Left ventricle myocardium superior (tissue), 1 donor: ENCODE measurements around the gene CSH1. TPM values are rescaled to one million over a fixed set of nuclear protein-coding genes. Genes with fewer than 3 reads are reported as not detected.
"Not testable (repeated sequence)": the region's sequence is repeated elsewhere in the genome, so short reads cannot be mapped to it uniquely, and the experiment has no call there.

ENCODE experiments used
- ATAC-seq: fragments of 200-7000 bp; cut with Tn5 transposase; one replicate; pipeline ENCODE4 v1.9.1; 2020; ENCODE audit warnings: mild to moderate bottlenecking, moderate library complexity
- DNase-seq: peaks from one replicate; pipeline ENCODE4 v3.0.0-alpha.2; 2020
- intact Hi-C: fragments of 100-400 bp; cut with micrococcal nuclease; formaldehyde crosslinking; loops from one replicate; pipeline ENCODE4 v1.11.0; 2022
- total RNA-seq: library from RNA; stranded (reverse); fragmentation: NEBNext Ultra II Directional; extraction: Animal tissue kit (Norgen Biotek cat#: 25700); gene quantifications from one replicate; pipeline ENCODE4 v1.2.1, GENCODE V29; 2021
- donor health status: DM: no; HTN: yes; CAD: no; lungs with severe emphysema.

Gene CSH1
- total RNA-seq, 1 donor from 2014 or later: not detected

DNA sequence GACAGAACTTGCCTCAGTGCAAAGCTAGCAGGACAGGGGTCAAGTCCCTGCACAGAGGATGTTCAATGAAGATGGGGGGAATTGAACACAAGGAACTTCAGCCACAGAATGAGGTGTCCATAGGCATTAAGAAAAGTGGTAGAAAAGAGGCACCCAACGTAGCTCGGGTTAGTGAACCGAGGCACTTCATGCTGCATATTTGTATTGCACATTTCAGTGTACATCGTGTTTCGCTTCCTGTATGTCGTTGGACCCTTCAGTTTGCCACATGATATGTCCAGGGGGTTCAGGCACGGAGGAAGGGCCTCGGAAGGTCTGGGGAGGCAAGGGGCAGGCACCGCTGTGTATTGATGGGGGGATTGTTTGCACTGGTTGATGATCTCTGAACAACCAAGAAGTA, 18.0 kb downstream of the CSH1 start:
- ATAC-seq, DNase-seq, intact Hi-C loops: not testable (repeated sequence)

DNA sequence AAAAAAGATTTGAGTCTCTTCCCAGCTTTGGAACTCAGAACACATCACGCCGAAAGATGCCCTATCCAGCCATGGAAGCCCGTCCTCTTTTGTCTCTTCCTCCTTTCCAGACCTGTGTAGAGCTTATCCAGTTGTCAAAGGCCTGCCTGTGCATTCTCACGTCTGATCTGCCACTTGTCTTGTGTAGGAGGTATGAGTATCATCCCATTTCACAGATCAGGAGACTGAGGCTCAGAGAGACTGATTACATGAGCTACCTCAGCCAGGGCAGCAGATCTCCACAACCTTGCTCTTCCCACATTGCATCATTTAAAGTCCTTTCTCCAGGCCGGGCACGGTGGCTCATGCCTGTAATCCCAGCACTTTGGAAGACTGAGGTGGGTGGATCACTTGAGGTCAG, 21.7 kb downstream of the CSH1 start:
- DNase-seq, intact Hi-C loops, ATAC-seq: not testable (repeated sequence)

- intact Hi-C loops, ATAC-seq: not testable (repeated sequence)
These were observed 22.2 kb downstream of the CSH1 start for GRCh38 chr17:63874061-63874626.

DNA sequence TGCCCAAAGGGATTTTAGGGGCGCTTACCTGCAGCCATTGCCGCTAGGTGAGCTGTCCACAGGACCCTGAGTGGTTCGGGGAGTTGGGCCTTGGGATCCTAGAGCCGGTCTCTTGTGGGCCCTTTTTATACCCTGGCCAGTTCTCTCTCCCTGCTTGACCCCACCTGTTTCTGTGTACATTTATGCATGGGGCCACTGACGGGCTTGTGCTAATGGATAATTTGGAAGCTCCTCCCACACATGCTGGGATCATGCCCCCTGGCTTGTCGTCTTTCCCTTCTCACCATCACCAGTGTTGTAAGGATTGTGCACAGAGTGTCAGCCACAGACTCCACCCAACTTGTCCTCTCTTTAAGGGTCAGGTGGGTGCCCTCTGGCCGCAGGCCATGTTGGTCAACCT, 22.8 kb downstream of the CSH1 start, which contains the start of gene CSH2:
Gene CSH2 (minus strand): TSS at position 101 of the 400 bp plus-strand sequence. CDS start 63 bp downstream, at position 38.
- intact Hi-C loops, DNase-seq, ATAC-seq: not testable (repeated sequence)

More at GRCh38 chr17:63874061-63874626, 22.2 kb downstream of the CSH1 start:
- DNase-seq: not testable (repeated sequence)

GRCh38 chr17:63871646-63872365, 24.6 kb downstream of the CSH1 start:
- ATAC-seq, intact Hi-C loops: not testable (repeated sequence)

GRCh38 chr17:63870292-63870665, 26.1 kb downstream of the CSH1 start:
- ATAC-seq, DNase-seq, intact Hi-C loops: not testable (repeated sequence)

More at GRCh38 chr17:63871646-63872365, 24.6 kb downstream of the CSH1 start:
- not testable (repeated sequence) for DNase-seq

DNA sequence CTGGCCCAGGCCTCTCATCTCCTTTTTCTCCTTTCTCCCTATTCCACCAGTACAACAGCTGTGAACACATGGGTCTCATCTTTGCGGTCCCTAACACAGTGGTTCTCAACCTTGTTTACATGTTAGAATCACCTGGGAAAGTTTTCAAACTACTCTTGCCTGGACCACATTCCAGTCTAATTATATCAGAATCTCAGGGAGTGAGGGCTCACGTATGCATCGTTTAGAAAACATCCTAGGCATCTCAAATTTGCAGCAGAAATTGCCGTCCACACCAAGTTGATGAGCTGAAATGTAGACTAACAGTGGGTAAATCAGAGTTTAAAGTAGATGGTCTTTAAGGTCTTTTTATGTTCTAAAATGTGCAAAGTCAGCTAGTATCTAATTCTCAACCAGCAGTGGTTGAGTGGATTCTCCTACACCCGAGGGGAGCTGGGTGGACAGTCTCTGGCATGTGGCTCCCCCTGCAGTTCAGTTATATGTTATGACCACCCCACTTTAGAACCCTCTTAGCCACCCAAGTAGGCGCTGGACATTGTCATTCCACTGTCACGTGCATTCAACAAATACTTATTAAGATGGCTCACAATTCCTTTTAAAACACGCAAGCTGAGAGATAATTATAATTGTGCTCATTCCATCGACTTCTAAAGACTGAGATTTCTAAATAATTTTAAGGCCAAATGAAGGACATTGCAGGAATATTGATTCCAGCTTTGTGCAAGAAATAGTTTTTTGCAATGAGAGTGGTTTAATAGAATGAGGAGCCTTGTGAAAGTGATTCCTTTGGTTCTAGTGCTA, 26.7 kb downstream of the CSH1 start:
- ATAC-seq, DNase-seq, intact Hi-C loops: not testable (repeated sequence)

DNA sequence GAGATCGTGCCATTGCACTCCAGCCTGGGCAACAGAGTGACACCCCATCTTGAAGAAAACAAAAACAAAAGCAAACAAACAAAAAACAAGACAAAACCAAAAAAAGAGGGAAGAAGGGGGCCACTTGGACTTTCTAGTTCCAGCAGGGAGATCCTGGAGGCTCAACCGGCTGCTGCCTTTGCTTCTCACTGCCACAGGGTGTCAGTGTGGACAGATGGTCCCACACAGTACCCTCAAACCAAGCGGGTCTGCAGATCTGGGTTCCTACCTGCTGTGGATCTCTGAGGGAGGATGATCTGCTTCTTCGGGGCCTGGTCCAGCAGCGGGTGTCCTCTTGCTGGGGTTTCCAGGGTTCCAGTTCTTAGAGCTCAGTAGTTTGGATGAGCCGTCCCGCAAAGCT, 29.7 kb downstream of the CSH1 start:
- ATAC-seq: peak; percentile 36
- intact Hi-C loops, DNase-seq: not testable (repeated sequence)

DNA sequence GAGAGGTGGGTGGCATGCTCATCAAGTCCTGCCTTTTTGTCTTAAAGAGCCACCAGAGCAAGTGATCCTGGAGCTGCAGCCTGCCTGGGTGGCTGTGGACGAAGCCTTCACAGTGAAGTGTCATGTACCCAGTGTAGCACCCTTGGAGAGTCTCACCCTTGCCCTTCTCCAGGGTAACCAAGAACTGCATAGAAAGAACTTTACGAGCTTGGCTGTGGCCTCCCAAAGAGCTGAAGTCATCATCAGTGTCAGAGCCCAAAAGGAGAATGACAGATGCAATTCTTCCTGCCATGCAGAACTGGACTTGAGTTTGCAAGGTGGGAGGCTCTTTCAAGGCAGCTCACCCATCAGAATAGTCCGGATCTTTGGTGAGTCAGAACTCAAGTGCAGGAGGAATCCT, 37.1 kb downstream of the CSH1 start:
- no peak for ATAC-seq
- intact Hi-C loops: no loop called here

DNA sequence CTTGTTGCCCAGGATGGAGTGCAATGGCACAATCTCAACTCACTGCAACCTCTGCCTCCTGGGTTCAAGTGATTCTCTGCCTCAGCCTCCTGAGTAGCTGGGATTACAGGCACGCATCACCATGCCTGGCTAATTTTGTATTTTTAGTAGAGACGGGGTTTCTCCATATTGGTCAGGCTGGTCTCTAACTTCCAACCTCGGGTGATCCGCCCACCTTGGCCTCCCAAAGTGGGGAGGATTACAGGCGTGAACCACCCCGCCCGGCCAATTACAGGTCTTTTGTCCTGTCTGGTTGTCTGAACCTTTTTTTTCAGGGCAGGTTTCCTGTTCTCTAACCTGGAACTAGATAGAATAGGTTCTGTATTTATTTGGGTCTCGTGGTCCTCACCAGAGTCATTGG, 39.9 kb downstream of the CSH1 start:
- DNase-seq, intact Hi-C loops: not testable (repeated sequence)

More for the DNA sequence above, 37.1 kb downstream of the CSH1 start:
- no peak for DNase-seq

GRCh38 chr17:63855185-63855584, 41.2 kb downstream of the CSH1 start:
- intact Hi-C loops: no loop called here
- ATAC-seq (no peak), DNase-seq (no peak)

More for the DNA sequence above, 39.9 kb downstream of the CSH1 start:
- ATAC-seq: not testable (repeated sequence)

- no peak for ATAC-seq
These were observed 41.7 kb downstream of the CSH1 start for GRCh38 chr17:63854709-63855108.

GRCh38 chr17:63853260-63853659, 43.1 kb downstream of the CSH1 start:
- DNase-seq (no peak), ATAC-seq (no peak)
- intact Hi-C loops: no loop called here

More at GRCh38 chr17:63854709-63855108, 41.7 kb downstream of the CSH1 start:
- DNase-seq: no peak
- intact Hi-C loops: no loop called here

DNA sequence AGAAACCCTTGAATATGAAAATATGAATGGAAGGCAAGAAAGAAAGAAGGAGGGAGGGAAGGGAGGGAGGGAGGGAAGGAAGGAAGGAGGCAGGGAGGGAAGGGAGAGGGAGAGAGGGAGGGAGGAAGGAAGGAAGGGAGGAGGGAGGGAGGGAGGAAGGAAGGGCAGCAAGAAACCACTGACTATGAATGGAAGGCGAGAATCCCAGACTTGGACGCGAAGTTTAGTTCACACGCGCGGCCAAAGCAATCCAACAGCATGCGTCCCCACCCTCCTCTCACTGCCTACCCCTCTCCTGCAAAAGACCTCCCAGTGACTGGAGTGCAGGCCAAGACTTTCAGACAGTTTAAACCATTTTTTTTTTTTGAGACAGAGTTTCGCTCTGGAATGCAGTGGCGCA, 46.0 kb downstream of the CSH1 start:
- ATAC-seq (no peak), DNase-seq (no peak)
- intact Hi-C loops: no loop called here

GRCh38 chr17:63848834-63849689, 47.3 kb downstream of the CSH1 start:
- intact Hi-C loops: no loop called here
- peak; percentile 94 for DNase-seq
- peak; percentile 94 for ATAC-seq

DNA sequence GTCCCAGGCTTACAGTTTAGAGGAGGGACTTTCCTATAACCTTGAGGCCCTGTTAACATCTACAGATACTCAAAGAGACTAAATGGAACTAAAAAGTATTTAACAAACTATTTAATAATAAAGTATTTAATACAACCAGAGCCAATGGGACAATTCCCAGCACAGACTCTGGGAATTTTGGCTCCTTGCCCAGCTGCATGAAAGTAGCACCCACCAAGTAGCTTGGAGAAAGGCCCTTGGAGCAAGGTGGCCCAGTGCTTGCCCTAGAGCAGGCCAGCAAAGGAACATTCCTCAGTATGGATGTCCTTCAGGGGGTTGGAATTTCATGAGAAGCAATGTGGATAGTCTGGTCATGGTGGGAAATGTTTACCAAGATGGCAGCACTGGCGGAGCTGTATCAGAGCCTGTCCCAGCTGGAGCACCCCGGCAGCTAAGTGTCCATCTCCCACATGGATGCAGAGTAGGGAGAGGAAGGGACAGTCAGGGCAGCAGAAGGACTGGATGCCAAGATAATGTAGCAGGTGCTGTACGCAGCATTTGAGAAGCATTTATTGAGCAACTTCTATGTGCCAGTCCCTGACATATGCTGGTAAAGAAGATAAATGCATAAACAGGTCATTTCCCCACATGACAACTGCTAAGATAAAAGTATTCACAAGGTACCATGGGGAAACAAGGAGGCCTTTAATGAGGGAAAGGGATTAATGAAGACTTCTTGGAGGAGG, 48.7 kb downstream of the CSH1 start:
- ATAC-seq (no peak), DNase-seq (no peak)
- intact Hi-C loops: no loop called here

GRCh38 chr17:63845509-63845908, 50.9 kb downstream of the CSH1 start:
- ATAC-seq: no peak
- intact Hi-C loops: no loop called here
- DNase-seq: no peak
